Measurements from ENCODE around the gene RBM47.

RBM47 gene

DNA sequence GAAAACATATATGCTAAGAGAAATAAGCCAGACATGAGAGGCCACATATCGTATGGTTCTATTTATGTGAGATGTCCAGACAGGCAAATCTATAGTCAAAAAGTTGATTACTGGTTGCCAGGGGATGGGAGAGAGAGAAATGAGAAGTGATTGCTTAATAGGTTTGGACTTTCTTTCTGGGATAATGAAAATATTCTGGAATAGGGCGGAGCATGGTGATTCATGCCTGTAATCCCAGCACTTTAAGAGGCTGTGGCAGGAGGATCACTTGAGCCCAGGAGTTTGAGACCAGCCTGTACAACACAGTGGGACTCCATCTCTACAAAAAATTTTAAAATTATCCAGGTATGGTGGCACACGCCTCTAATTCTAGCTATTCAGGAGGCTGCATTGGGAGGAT, 22.4 kb downstream of the RBM47 start:
- Histone ChIP-seq H3K4ac (ENCODE audit: low read length) (no peak overlapping the region), H4K8ac (ENCODE audit: low read depth, low read length) (no peak overlapping the region), H2AFZ (ENCODE audit: low read length) (no peak overlapping the region), H3K23ac (ENCODE audit: low read depth, low read length, poor library complexity) (no peak overlapping the region), H3K4me1 (ENCODE audit: control insufficient read depth in 2 of 2, insufficient read depth in 1 of 2, low read depth in 1 of 2, low read length in 2 of 2) (no peaks in the 10 kb centered on the region), H3K9ac (ENCODE audit: low read depth, low read length, poor library complexity) (no peak overlapping the region), H2BK15ac (ENCODE audit: low read length) (no peak overlapping the region), H2AK5ac (ENCODE audit: low read depth, low read length) (no peak overlapping the region), H3K27ac (replicated peaks; ENCODE audit: low read length) (no peak overlapping the region), H3K9me3 (replicated peaks in 1 of 2; ENCODE audit: control insufficient read depth in 2 of 2, insufficient read depth in 1 of 2, low read depth in 1 of 2, low read length in 2 of 2) (peaks cover 0 to 2% of the 10 kb centered on the region in 2 donors), H2BK120ac (ENCODE audit: low read depth, low read length) (no peak overlapping the region), H2BK12ac (ENCODE audit: low read length) (no peak overlapping the region), H3K18ac (ENCODE audit: low read length) (no peak overlapping the region), H4K91ac (ENCODE audit: low read depth, low read length, poor library complexity) (no peak overlapping the region), H3K36me3 (replicated peaks in 1 of 2; ENCODE audit: control insufficient read depth in 2 of 2, insufficient read depth in 2 of 2, low read length in 2 of 2) (no peaks in the 10 kb centered on the region), H2BK5ac (ENCODE audit: low read length) (no peak overlapping the region), H3K14ac (ENCODE audit: low read length) (no peak overlapping the region), H3K4me2 (ENCODE audit: insufficient read depth, low read length, poor library complexity, severe bottlenecking) (no peak overlapping the region), H3K27me3 (ENCODE audit: control insufficient read depth in 3 of 3, insufficient read depth in 3 of 3, low read depth in 1 of 3, low read length in 3 of 3) (no peaks in the 10 kb centered on the region), H3K4me3 (ENCODE audit: low read length in 2 of 2) (no peak overlapping the region), H3K79me1 (ENCODE audit: low read depth, low read length) (no peaks in the 10 kb centered on the region)
- DNase-seq (ENCODE audit: low spot score) = no peak
- no CpG with 5 or more reads among the region's 3 CpGs for WGBS, 2 donors (ENCODE audit: extremely low coverage in 2 of 2, insufficient read length in 2 of 2, insufficient replicate concordance in 1 of 2)

GRCh38 chr4:40606239-40606767, 23.4 kb downstream of the RBM47 start:
- Histone ChIP-seq H3K79me1 (ENCODE audit: low read depth, low read length) (no peaks in the 10 kb centered on the region), H2BK5ac (ENCODE audit: low read length) (no peak overlapping the region), H2BK15ac (ENCODE audit: low read length) (peak overlapping the region; percentile 20), H3K4me3 (ENCODE audit: low read length in 2 of 2) (no peak overlapping the region), H3K9me3 (replicated peaks in 1 of 2; ENCODE audit: control insufficient read depth in 2 of 2, insufficient read depth in 1 of 2, low read depth in 1 of 2, low read length in 2 of 2) (peaks cover 0 to 2% of the 10 kb centered on the region in 2 donors), H3K14ac (ENCODE audit: low read length) (no peak overlapping the region), H3K27ac (replicated peaks; ENCODE audit: low read length) (no peak overlapping the region), H2BK12ac (ENCODE audit: low read length) (no peak overlapping the region), H3K4ac (ENCODE audit: low read length) (no peak overlapping the region), H4K8ac (ENCODE audit: low read depth, low read length) (no peak overlapping the region), H2AK5ac (ENCODE audit: low read depth, low read length) (no peak overlapping the region), H4K91ac (ENCODE audit: low read depth, low read length, poor library complexity) (no peak overlapping the region), H3K23ac (ENCODE audit: low read depth, low read length, poor library complexity) (no peak overlapping the region), H2AFZ (ENCODE audit: low read length) (no peak overlapping the region), H3K9ac (ENCODE audit: low read depth, low read length, poor library complexity) (peak overlapping the region; percentile 60), H3K27me3 (ENCODE audit: control insufficient read depth in 3 of 3, insufficient read depth in 3 of 3, low read depth in 1 of 3, low read length in 3 of 3) (no peaks in the 10 kb centered on the region), H3K4me2 (ENCODE audit: insufficient read depth, low read length, poor library complexity, severe bottlenecking) (no peak overlapping the region), H3K36me3 (replicated peaks in 1 of 2; ENCODE audit: control insufficient read depth in 2 of 2, insufficient read depth in 2 of 2, low read length in 2 of 2) (no peaks in the 10 kb centered on the region), H3K18ac (ENCODE audit: low read length) (peak overlapping the region; percentile 54), H2BK120ac (ENCODE audit: low read depth, low read length) (no peak overlapping the region), H3K4me1 (ENCODE audit: control insufficient read depth in 2 of 2, insufficient read depth in 1 of 2, low read depth in 1 of 2, low read length in 2 of 2) (no peaks in the 10 kb centered on the region)
- WGBS, 2 donors (ENCODE audit: extremely low coverage in 2 of 2, insufficient read length in 2 of 2, insufficient replicate concordance in 1 of 2) = 100% methylated on average over 1 of the region's 6 CpGs; no CpG with 5 or more reads in 1 of the 2 donors
- no peak for DNase-seq (ENCODE audit: low spot score)

GRCh38 chr4:40603281-40603680, 26.4 kb downstream of the RBM47 start:
- H4K8ac ChIP-seq (ENCODE audit: low read depth, low read length) = no peak overlapping the region
- no peak overlapping the region for H2AK5ac ChIP-seq (ENCODE audit: low read depth, low read length)

DNA sequence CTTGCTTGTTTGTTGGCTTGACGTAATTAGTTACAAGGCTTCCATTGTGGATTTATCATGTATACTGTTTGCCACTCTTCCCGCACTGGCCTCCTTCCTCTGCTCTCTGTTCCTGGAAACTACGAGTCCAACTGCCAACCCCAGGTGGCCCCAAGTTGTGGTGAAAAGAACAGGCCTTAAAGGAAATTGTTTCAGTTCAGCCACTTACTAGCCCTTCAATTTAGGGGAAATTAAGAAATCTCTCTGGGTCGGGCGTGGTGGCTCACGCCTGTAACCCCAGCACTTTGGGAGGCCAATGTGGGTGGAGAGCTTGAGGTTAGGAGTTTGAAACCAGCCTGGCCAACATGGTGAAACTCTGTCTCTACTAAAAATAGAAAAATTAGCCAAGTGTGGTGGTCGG, 28.0 kb downstream of the RBM47 start:
- no peaks in the 10 kb centered on the region for H3K36me3 ChIP-seq (replicated peaks in 1 of 2; ENCODE audit: control insufficient read depth in 2 of 2, insufficient read depth in 2 of 2, low read length in 2 of 2)
- no peak overlapping the region for H2AK5ac ChIP-seq (ENCODE audit: low read depth, low read length)
- no peaks in the 10 kb centered on the region for H3K27me3 ChIP-seq (ENCODE audit: control insufficient read depth in 3 of 3, insufficient read depth in 3 of 3, low read depth in 1 of 3, low read length in 3 of 3)
- H2BK12ac ChIP-seq (ENCODE audit: low read length) = no peak overlapping the region
- H3K23ac ChIP-seq (ENCODE audit: low read depth, low read length, poor library complexity) = no peak overlapping the region
- no peak overlapping the region for H2BK15ac ChIP-seq (ENCODE audit: low read length)
- H2BK5ac ChIP-seq (ENCODE audit: low read length) = no peak overlapping the region
- no peak overlapping the region for H3K14ac ChIP-seq (ENCODE audit: low read length)
- no peak overlapping the region for H3K4me2 ChIP-seq (ENCODE audit: insufficient read depth, low read length, poor library complexity, severe bottlenecking)
- no peak overlapping the region for H3K18ac ChIP-seq (ENCODE audit: low read length)
- DNase-seq (ENCODE audit: low spot score) = no peak
- H3K4ac ChIP-seq (ENCODE audit: low read length) = no peak overlapping the region
- no peak overlapping the region for H4K8ac ChIP-seq (ENCODE audit: low read depth, low read length)
- H3K4me3 ChIP-seq (ENCODE audit: low read length in 2 of 2) = no peak overlapping the region
- H3K79me1 ChIP-seq (ENCODE audit: low read depth, low read length) = no peaks in the 10 kb centered on the region
- no peak overlapping the region for H3K9ac ChIP-seq (ENCODE audit: low read depth, low read length, poor library complexity)
- WGBS, 2 donors (ENCODE audit: extremely low coverage in 2 of 2, insufficient read length in 2 of 2, insufficient replicate concordance in 1 of 2) = no CpG with 5 or more reads among the region's 7 CpGs
- H3K27ac ChIP-seq (replicated peaks; ENCODE audit: low read length) = no peak overlapping the region
- no peak overlapping the region for H4K91ac ChIP-seq (ENCODE audit: low read depth, low read length, poor library complexity)
- no peak overlapping the region for H2AFZ ChIP-seq (ENCODE audit: low read length)
- no peak overlapping the region for H2BK120ac ChIP-seq (ENCODE audit: low read depth, low read length)
- H3K4me1 ChIP-seq (ENCODE audit: control insufficient read depth in 2 of 2, insufficient read depth in 1 of 2, low read depth in 1 of 2, low read length in 2 of 2) = no peaks in the 10 kb centered on the region
- no peaks in the 10 kb centered on the region for H3K9me3 ChIP-seq (replicated peaks in 1 of 2; ENCODE audit: control insufficient read depth in 2 of 2, insufficient read depth in 1 of 2, low read depth in 1 of 2, low read length in 2 of 2)

More at GRCh38 chr4:40603281-40603680, 26.4 kb downstream of the RBM47 start:
- Histone ChIP-seq H3K9me3 (replicated peaks in 1 of 2; ENCODE audit: control insufficient read depth in 2 of 2, insufficient read depth in 1 of 2, low read depth in 1 of 2, low read length in 2 of 2) (no peaks in the 10 kb centered on the region), H4K91ac (ENCODE audit: low read depth, low read length, poor library complexity) (no peak overlapping the region), H3K4me2 (ENCODE audit: insufficient read depth, low read length, poor library complexity, severe bottlenecking) (no peak overlapping the region), H2BK15ac (ENCODE audit: low read length) (no peak overlapping the region), H2BK120ac (ENCODE audit: low read depth, low read length) (no peak overlapping the region), H3K9ac (ENCODE audit: low read depth, low read length, poor library complexity) (no peak overlapping the region), H3K18ac (ENCODE audit: low read length) (no peak overlapping the region), H3K79me1 (ENCODE audit: low read depth, low read length) (no peaks in the 10 kb centered on the region), H3K36me3 (replicated peaks in 1 of 2; ENCODE audit: control insufficient read depth in 2 of 2, insufficient read depth in 2 of 2, low read length in 2 of 2) (no peaks in the 10 kb centered on the region), H3K23ac (ENCODE audit: low read depth, low read length, poor library complexity) (no peak overlapping the region), H3K27me3 (ENCODE audit: control insufficient read depth in 3 of 3, insufficient read depth in 3 of 3, low read depth in 1 of 3, low read length in 3 of 3) (no peaks in the 10 kb centered on the region), H2BK5ac (ENCODE audit: low read length) (no peak overlapping the region), H3K4me1 (ENCODE audit: control insufficient read depth in 2 of 2, insufficient read depth in 1 of 2, low read depth in 1 of 2, low read length in 2 of 2) (no peaks in the 10 kb centered on the region), H2AFZ (ENCODE audit: low read length) (no peak overlapping the region), H3K4ac (ENCODE audit: low read length) (no peak overlapping the region), H3K14ac (ENCODE audit: low read length) (no peak overlapping the region), H3K4me3 (ENCODE audit: low read length in 2 of 2) (no peak overlapping the region), H3K27ac (replicated peaks; ENCODE audit: low read length) (no peak overlapping the region), H2BK12ac (ENCODE audit: low read length) (no peak overlapping the region)
- no peak for DNase-seq (ENCODE audit: low spot score)

Measured in neuronal stem cell (in vitro differentiated cells).